Testis (tissue), 3 donors: ENCODE results near the gene LARGE1. TPM values are rescaled to one million over a fixed set of nuclear protein-coding genes. Genes with fewer than 3 reads are reported as not detected.

Experiments used
- DNase-seq: peaks from one replicate; pipeline ENCODE4 v3.0.0-alpha.2; 2019
- H3K27ac ChIP-seq, 2 donors: fragments of 200-600 bp; sonication (generic); one replicate each; pipeline ENCODE4 v1.5.1; 2019
- H3K27me3 ChIP-seq: fragments of 200-600 bp; sonication (generic); one replicate; pipeline ENCODE4 v1.5.1; 2019
- H3K36me3 ChIP-seq: fragments of 200-600 bp; sonication (generic); one replicate; pipeline ENCODE4 v1.5.1; 2017; ENCODE audit warnings: low read depth; ENCODE audit errors: missing control alignments
- H3K4me1 ChIP-seq: fragments of 200-600 bp; sonication (generic); one replicate; pipeline ENCODE4 v1.5.1; 2019
- H3K4me3 ChIP-seq, 2 donors: fragments of 200-600 bp; sonication (generic); one replicate each; pipeline ENCODE4 v1.5.1; 2017 to 2019
- H3K9me3 ChIP-seq: fragments of 200-600 bp; sonication (generic); one replicate; pipeline ENCODE4 v1.5.1; 2017
- CTCF ChIP-seq, 3 experiments: fragments of 450-650 bp in 2 of 3; fragments of 200-600 bp in 1 of 3; sonication (generic) in 1 of 3; IDR thresholded peaks; one replicate each; pipeline ENCODE4 v1.5.1; 2016 to 2019; ENCODE audit warnings: antibody characterized with exemption in 3 of 3, mild to moderate bottlenecking in 2 of 3, moderate library complexity in 1 of 3
- POLR2A ChIP-seq: fragments of 450-650 bp; IDR thresholded peaks from one replicate; pipeline ENCODE4 v1.6.1; 2017; ENCODE audit warnings: antibody characterized with exemption, mild to moderate bottlenecking, moderate library complexity
- WGBS, 2 donors: methylation state at CpG; one replicate each; pipeline ENCODE4 v1.1.5; 2018; 5-methylcytosine and 5-hydroxymethylcytosine counted together
- intact Hi-C: fragments of 100-400 bp; cut with DNase I; formaldehyde crosslinking; loops from one replicate; pipeline ENCODE4 v1.15.1; 2023; ENCODE audit warnings: low total_unique reads
- polyA plus RNA-seq: library from polyadenylated mRNA; stranded (reverse); fragments of 350-450 nt; fragmentation: Illumina TruSeq; extraction: RNeasy Lipid Tissue Mini Kit (QIAGEN cat#74804); gene quantifications from one replicate; pipeline ENCODE4 v1.2.3, GENCODE V29; 2014; ENCODE audit warnings: low read depth, low replicate concordance; ENCODE audit not compliant: insufficient read depth
- total RNA-seq, 2 donors: library from RNA; depleted of rRNA; stranded (reverse); fragments of >200 nt; gene quantifications; one replicate each; pipeline ENCODE4 v1.2.3, GENCODE V29; 2016

Gene LARGE1
- total and polyA plus RNA-seq, 3 donors from 2014 or later: 19.5 to 27.3 (median 21.8) TPM

GRCh38 chr22:33389936-33390335, 530.3 kb downstream of the LARGE1 start:
- H3K27me3 ChIP-seq: no peaks in the 10 kb centered on the region
- no peaks in the 10 kb centered on the region for H3K36me3 ChIP-seq
- H3K27ac ChIP-seq: no peak overlapping the region
- intact Hi-C loops: no loop called here
- DNase-seq: no peak
- H3K4me3 ChIP-seq: no peak overlapping the region
- WGBS, 2 donors: 76 to 81% methylated on average over 4 of the region's 4 CpGs
- H3K4me1 ChIP-seq: no peaks in the 10 kb centered on the region
- TF ChIP-seq CTCF (IDR thresholded peaks at IDR 0.05): no peak
- TF ChIP-seq POLR2A: no peak
- H3K9me3 ChIP-seq: no peaks in the 10 kb centered on the region

GRCh38 chr22:33386270-33386669, 534.0 kb downstream of the LARGE1 start:
- 77 to 80% methylated on average over 5 of the region's 5 CpGs for WGBS, 2 donors
- H3K9me3 ChIP-seq: no peaks in the 10 kb centered on the region
- H3K4me1 ChIP-seq: no peaks in the 10 kb centered on the region
- H3K27ac ChIP-seq: no peak overlapping the region
- TF ChIP-seq CTCF (IDR thresholded peaks at IDR 0.05) (no peak), POLR2A (no peak)
- H3K36me3 ChIP-seq: no peaks in the 10 kb centered on the region
- DNase-seq: no peak
- no peak overlapping the region for H3K4me3 ChIP-seq
- H3K27me3 ChIP-seq: no peaks in the 10 kb centered on the region
- intact Hi-C loops: no loop called here

GRCh38 chr22:33385611-33386010, 534.7 kb downstream of the LARGE1 start:
- no peaks in the 10 kb centered on the region for H3K36me3 ChIP-seq
- no peaks in the 10 kb centered on the region for H3K27me3 ChIP-seq
- intact Hi-C loops: no loop called here
- H3K9me3 ChIP-seq: no peaks in the 10 kb centered on the region
- H3K4me1 ChIP-seq: no peaks in the 10 kb centered on the region
- no peak overlapping the region for H3K27ac ChIP-seq
- 93 to 95% methylated on average over 2 of the region's 2 CpGs for WGBS, 2 donors
- TF ChIP-seq POLR2A: no peak
- TF ChIP-seq CTCF (IDR thresholded peaks at IDR 0.05): no peak
- H3K4me3 ChIP-seq: no peak overlapping the region
- DNase-seq: no peak

- intact Hi-C loops: no loop called here
- TF ChIP-seq CTCF (IDR thresholded peaks at IDR 0.05) (no peak), POLR2A (no peak)
- no peak overlapping the region for H3K27ac ChIP-seq
- no peaks in the 10 kb centered on the region for H3K36me3 ChIP-seq
- 85 to 87% methylated on average over 8 of the region's 8 CpGs for WGBS, 2 donors
- DNase-seq: no peak
- H3K27me3 ChIP-seq: no peaks in the 10 kb centered on the region
- no peaks in the 10 kb centered on the region for H3K4me1 ChIP-seq
- no peak overlapping the region for H3K4me3 ChIP-seq
- no peaks in the 10 kb centered on the region for H3K9me3 ChIP-seq
These were observed 537.8 kb downstream of the LARGE1 start for GRCh38 chr22:33382436-33382835.

GRCh38 chr22:33381531-33382406, 538.5 kb downstream of the LARGE1 start:
- H3K27me3 ChIP-seq: no peaks in the 10 kb centered on the region
- H3K27ac ChIP-seq: no peak overlapping the region
- intact Hi-C loops: no loop called here
- H3K9me3 ChIP-seq: no peaks in the 10 kb centered on the region
- DNase-seq: no peak
- H3K36me3 ChIP-seq: no peaks in the 10 kb centered on the region
- TF ChIP-seq CTCF (IDR thresholded peaks at IDR 0.05) (no peak), POLR2A (no peak)
- no peak overlapping the region for H3K4me3 ChIP-seq
- no peaks in the 10 kb centered on the region for H3K4me1 ChIP-seq
- WGBS, 2 donors: 85% methylated on average over 10 of the region's 10 CpGs
